KMS-11 (cell line): ENCODE measurements around the gene CHIT1.

Experiments
- H2AFZ ChIP-seq: fragments of 200-600 bp; sonication (generic); 2 replicates; pipeline ENCODE4 v1.6.1; 2016; ENCODE audit warnings: antibody characterized with exemption, mixed run types, low read depth
- H3K27ac ChIP-seq: fragments of 200-600 bp; sonication (generic); 2 replicates; pipeline ENCODE4 v1.6.1; 2016; ENCODE audit warnings: mild to moderate bottlenecking, mixed run types
- H3K27me3 ChIP-seq: fragments of 200-600 bp; sonication (generic); 2 replicates; pipeline ENCODE4 v1.6.1; 2017; ENCODE audit warnings: mild to moderate bottlenecking, low read depth, mixed run types, moderate library complexity; ENCODE audit not compliant: insufficient read depth
- H3K36me3 ChIP-seq: fragments of 200-600 bp; sonication (generic); 2 replicates; pipeline ENCODE4 v1.6.1; 2017; ENCODE audit warnings: mild to moderate bottlenecking, mixed run types; ENCODE audit not compliant: insufficient read depth
- H3K4me1 ChIP-seq: fragments of 200-600 bp; sonication (generic); 2 replicates; pipeline ENCODE4 v1.6.1; 2016; ENCODE audit warnings: mild to moderate bottlenecking, low read depth, mixed run types; ENCODE audit not compliant: poor library complexity, severe bottlenecking
- H3K4me2 ChIP-seq: fragments of 200-600 bp; sonication (generic); 2 replicates; pipeline ENCODE4 v1.7.0; 2016; ENCODE audit warnings: mild to moderate bottlenecking, mixed run types
- H3K4me3 ChIP-seq: fragments of 200-600 bp; sonication (generic); IDR thresholded peaks from 2 replicates; pipeline ENCODE4 v1.6.1; 2017; ENCODE audit warnings: low read depth, low read length, mixed read lengths; ENCODE audit not compliant: insufficient read depth
- H3K79me2 ChIP-seq: fragments of 200-600 bp; sonication (generic); 2 replicates; pipeline ENCODE4 v1.6.1; 2016; ENCODE audit warnings: low read depth, mixed run types; ENCODE audit not compliant: insufficient read depth
- H3K9ac ChIP-seq: fragments of 200-600 bp; sonication (generic); 2 replicates; pipeline ENCODE4 v1.6.1; 2016; ENCODE audit warnings: mild to moderate bottlenecking, mixed run types
- H4K20me1 ChIP-seq: fragments of 200-600 bp; sonication (generic); 2 replicates; pipeline ENCODE4 v1.6.1; 2016; ENCODE audit warnings: mild to moderate bottlenecking, mixed run types; ENCODE audit not compliant: insufficient read depth
- CTCF ChIP-seq: fragments of 200-600 bp; sonication (generic); conservative IDR thresholded peaks from 2 replicates; pipeline ENCODE4 v1.6.1; 2017; ENCODE audit warnings: low read depth, mild to moderate bottlenecking, antibody characterized with exemption, low read length, moderate library complexity, mixed read lengths

Gene CHIT1

GRCh38 chr1:203227371-203228083 lies 1.9 kb downstream of the CHIT1 start:
- no peak overlapping the region for H3K4me3 ChIP-seq
- H3K79me2 ChIP-seq, result no peaks in the 10 kb centered on the region
- no peaks in the 10 kb centered on the region for H3K36me3 ChIP-seq
- H3K27me3 ChIP-seq, result no peaks in the 10 kb centered on the region; the same call in 1 of the 2 replicates
- no peak overlapping the region for H3K27ac ChIP-seq
- H3K9ac ChIP-seq, result no peak overlapping the region
- no peaks in the 10 kb centered on the region for H4K20me1 ChIP-seq
- H2AFZ ChIP-seq, result no peak overlapping the region
- TF ChIP-seq CTCF, result no peak
- no peaks in the 10 kb centered on the region for H3K4me1 ChIP-seq
- no peak overlapping the region for H3K4me2 ChIP-seq

GRCh38 chr1:203225071-203225470 lies 4.4 kb downstream of the CHIT1 start:
- Histone ChIP-seq H3K27ac (no peak overlapping the region), H3K27me3 (no peaks in the 10 kb centered on the region; the same call in 1 of the 2 replicates), H3K9ac (no peak overlapping the region), H3K36me3 (no peaks in the 10 kb centered on the region), H3K4me2 (no peak overlapping the region), H2AFZ (no peak overlapping the region), H3K4me1 (no peaks in the 10 kb centered on the region), H3K4me3 (no peak overlapping the region), H4K20me1 (no peaks in the 10 kb centered on the region), H3K79me2 (no peaks in the 10 kb centered on the region)
- TF ChIP-seq CTCF, result no peak

- Histone ChIP-seq H2AFZ (no peak overlapping the region), H3K36me3 (no peaks in the 10 kb centered on the region), H4K20me1 (no peaks in the 10 kb centered on the region), H3K4me2 (no peak overlapping the region), H3K79me2 (no peaks in the 10 kb centered on the region), H3K4me1 (no peaks in the 10 kb centered on the region), H3K27ac (no peak overlapping the region), H3K27me3 (no peaks in the 10 kb centered on the region; the same call in 1 of the 2 replicates), H3K4me3 (no peak overlapping the region), H3K9ac (no peak overlapping the region)
- TF ChIP-seq CTCF, result no peak
These were observed 6.3 kb downstream of the CHIT1 start for GRCh38 chr1:203223012-203223775.

GRCh38 chr1:203219934-203220333 lies 9.5 kb downstream of the CHIT1 start:
- H3K4me3 ChIP-seq, result no peak overlapping the region
- H3K9ac ChIP-seq, result no peak overlapping the region
- no peak for TF ChIP-seq CTCF
- H2AFZ ChIP-seq, result no peak overlapping the region
- H3K79me2 ChIP-seq, result no peaks in the 10 kb centered on the region
- H3K27me3 ChIP-seq, result no peaks in the 10 kb centered on the region; the same call in 1 of the 2 replicates
- H4K20me1 ChIP-seq, result no peaks in the 10 kb centered on the region
- H3K36me3 ChIP-seq, result no peaks in the 10 kb centered on the region
- no peak overlapping the region for H3K4me2 ChIP-seq
- no peaks in the 10 kb centered on the region for H3K4me1 ChIP-seq
- H3K27ac ChIP-seq, result no peak overlapping the region
